Measurements from ENCODE around the gene GPR183. TPM values are rescaled to one million over a fixed set of nuclear protein-coding genes. Genes with fewer than 3 reads are reported as not detected.

GPR183 gene, protein sequence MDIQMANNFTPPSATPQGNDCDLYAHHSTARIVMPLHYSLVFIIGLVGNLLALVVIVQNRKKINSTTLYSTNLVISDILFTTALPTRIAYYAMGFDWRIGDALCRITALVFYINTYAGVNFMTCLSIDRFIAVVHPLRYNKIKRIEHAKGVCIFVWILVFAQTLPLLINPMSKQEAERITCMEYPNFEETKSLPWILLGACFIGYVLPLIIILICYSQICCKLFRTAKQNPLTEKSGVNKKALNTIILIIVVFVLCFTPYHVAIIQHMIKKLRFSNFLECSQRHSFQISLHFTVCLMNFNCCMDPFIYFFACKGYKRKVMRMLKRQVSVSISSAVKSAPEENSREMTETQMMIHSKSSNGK
- 10 to 100 TPM; 37.4 to 38.8 TPM for total RNA-seq

- Mint-ChIP-seq H3K27me3 (ENCODE audit: low read depth) (no peaks in the 10 kb centered on the region), H3K36me3 (ENCODE audit: low read depth) (peaks cover 42% of the 10 kb centered on the region), H3K4me1 (ENCODE audit: low read depth) (peaks cover 73% of the 10 kb centered on the region), H3K9me3 (no peaks in the 10 kb centered on the region), H3K4me3 (peak within 1 kb of the TSS; percentile 93), H3K27ac (peak within 1 kb of the TSS; percentile 99)
- CTCF ChIA-PET: interaction anchor here (0.7 to 6.4 kb wide), 8 partner anchors 16 to 128 kb away, joined by 3 to 59 read pairs (median 4); no protein-coding TSS in a partner anchor
- no peak for DNase-seq
- intact Hi-C loops (cut with micrococcal nuclease): loop anchor here (1.0 to 5.0 kb wide), 6 partner anchors 11 to 735 kb away; partner anchors contain the start of gene GPR18
Observed at GRCh38 chr13:99307247-99307646, at the start of gene GPR183. Gene GPR183, minus strand, starts transcription at chr13:99307399. Its CDS starts 11,254 bp downstream, at chr13:99296145.

- peaks cover 97% of the 10 kb centered on the region for H3K4me1 Mint-ChIP-seq (ENCODE audit: low read depth)
- DNase-seq: peak; percentile 70
- H3K9me3 Mint-ChIP-seq: no peaks in the 10 kb centered on the region
- peak overlapping the region; percentile 58 for H3K4me3 Mint-ChIP-seq
- intact Hi-C loops (cut with micrococcal nuclease): loop anchor here (1.0 to 5.0 kb wide), 18 partner anchors 11 to 784 kb away; partner anchors contain the start of genes GPR18 and UBAC2
- H3K36me3 Mint-ChIP-seq (ENCODE audit: low read depth): peaks cover 38% of the 10 kb centered on the region
- CTCF ChIA-PET: interaction anchor here (1.0 to 4.2 kb wide), 7 partner anchors 10 to 155 kb away, joined by 3 to 20 read pairs (median 6); no protein-coding TSS in a partner anchor
- H3K27me3 Mint-ChIP-seq (ENCODE audit: low read depth): no peaks in the 10 kb centered on the region
- peak overlapping the region; percentile 93 for H3K27ac Mint-ChIP-seq
Observed at GRCh38 chr13:99356262-99357091, 49.3 kb upstream of the GPR183 start.

GRCh38 chr13:99356012-99356261 is 48.7 kb upstream of the GPR183 start:
- peak overlapping the region; percentile 58 for H3K4me3 Mint-ChIP-seq
- DNase-seq: no peak
- intact Hi-C loops (cut with micrococcal nuclease): loop anchor here (2.0 to 5.0 kb wide), 8 partner anchors 41 to 784 kb away; partner anchors contain the start of gene UBAC2
- no peaks in the 10 kb centered on the region for H3K9me3 Mint-ChIP-seq
- H3K4me1 Mint-ChIP-seq (ENCODE audit: low read depth): peaks cover 95% of the 10 kb centered on the region
- peaks cover 36% of the 10 kb centered on the region for H3K36me3 Mint-ChIP-seq (ENCODE audit: low read depth)
- H3K27ac Mint-ChIP-seq: peak overlapping the region; percentile 93
- H3K27me3 Mint-ChIP-seq (ENCODE audit: low read depth): no peaks in the 10 kb centered on the region
- CTCF ChIA-PET: interaction anchor here (1.0 to 4.2 kb wide), 5 partner anchors 10 to 86 kb away, joined by 3 to 20 read pairs (median 6); no protein-coding TSS in a partner anchor

- Mint-ChIP-seq H3K9me3 (no peaks in the 10 kb centered on the region), H3K27me3 (ENCODE audit: low read depth) (no peaks in the 10 kb centered on the region), H3K36me3 (ENCODE audit: low read depth) (peaks cover 36% of the 10 kb centered on the region), H3K4me3 (no peak overlapping the region), H3K4me1 (ENCODE audit: low read depth) (peaks cover 95% of the 10 kb centered on the region), H3K27ac (peak overlapping the region; percentile 93)
- CTCF ChIA-PET: interaction anchor here (1.0 to 4.3 kb wide), 6 partner anchors 11 to 85 kb away, joined by 3 to 20 read pairs (median 8); no protein-coding TSS in a partner anchor
- DNase-seq: peak; percentile 38
- intact Hi-C loops (cut with micrococcal nuclease): loop anchor here (2.0 to 5.0 kb wide), 8 partner anchors 41 to 783 kb away; partner anchors contain the start of gene UBAC2
Observed at GRCh38 chr13:99355267-99356011, 48.2 kb upstream of the GPR183 start.

GRCh38 chr13:99354371-99354951 is 47.3 kb upstream of the GPR183 start:
- no peaks in the 10 kb centered on the region for H3K9me3 Mint-ChIP-seq
- H3K27ac Mint-ChIP-seq: peak overlapping the region; percentile 62
- H3K4me1 Mint-ChIP-seq (ENCODE audit: low read depth): peaks cover 87% of the 10 kb centered on the region
- peaks cover 33% of the 10 kb centered on the region for H3K36me3 Mint-ChIP-seq (ENCODE audit: low read depth)
- CTCF ChIA-PET: interaction anchor here (0.6 to 4.3 kb wide), 6 partner anchors 12 to 215 kb away, joined by 3 to 20 read pairs (median 12); no protein-coding TSS in a partner anchor
- no peaks in the 10 kb centered on the region for H3K27me3 Mint-ChIP-seq (ENCODE audit: low read depth)
- H3K4me3 Mint-ChIP-seq: no peak overlapping the region
- intact Hi-C loops (cut with micrococcal nuclease): no loop called here
- peak; percentile 48 for DNase-seq

GRCh38 chr13:99353836-99354235 is 46.6 kb upstream of the GPR183 start:
- no peak overlapping the region for H3K27ac Mint-ChIP-seq
- peaks cover 83% of the 10 kb centered on the region for H3K4me1 Mint-ChIP-seq (ENCODE audit: low read depth)
- no peaks in the 10 kb centered on the region for H3K9me3 Mint-ChIP-seq
- peaks cover 36% of the 10 kb centered on the region for H3K36me3 Mint-ChIP-seq (ENCODE audit: low read depth)
- peak overlapping the region; percentile 7 for H3K4me3 Mint-ChIP-seq
- CTCF ChIA-PET: interaction anchor here (0.6 to 4.3 kb wide), 9 partner anchors 12 to 216 kb away, joined by 3 to 20 read pairs (median 10); no protein-coding TSS in a partner anchor
- intact Hi-C loops (cut with micrococcal nuclease): loop anchor here (2.0 kb wide), 1 partner anchor 17 kb away; no protein-coding TSS in a partner anchor
- H3K27me3 Mint-ChIP-seq (ENCODE audit: low read depth): no peaks in the 10 kb centered on the region
- no peak for DNase-seq

- Mint-ChIP-seq H3K27me3 (ENCODE audit: low read depth) (no peaks in the 10 kb centered on the region), H3K36me3 (ENCODE audit: low read depth) (peaks cover 37% of the 10 kb centered on the region), H3K9me3 (no peaks in the 10 kb centered on the region), H3K4me1 (ENCODE audit: low read depth) (peaks cover 84% of the 10 kb centered on the region), H3K27ac (peak overlapping the region; percentile 10), H3K4me3 (no peak overlapping the region)
- DNase-seq: no peak
- intact Hi-C loops (cut with micrococcal nuclease): loop anchor here (2.0 kb wide), 1 partner anchor 16 kb away; no protein-coding TSS in a partner anchor
- CTCF ChIA-PET: interaction anchor here (0.6 to 4.3 kb wide), 15 partner anchors 9 to 87 kb away, joined by 3 to 19 read pairs (median 3); no protein-coding TSS in a partner anchor
Observed at GRCh38 chr13:99353246-99353600, 46.0 kb upstream of the GPR183 start.

DNA sequence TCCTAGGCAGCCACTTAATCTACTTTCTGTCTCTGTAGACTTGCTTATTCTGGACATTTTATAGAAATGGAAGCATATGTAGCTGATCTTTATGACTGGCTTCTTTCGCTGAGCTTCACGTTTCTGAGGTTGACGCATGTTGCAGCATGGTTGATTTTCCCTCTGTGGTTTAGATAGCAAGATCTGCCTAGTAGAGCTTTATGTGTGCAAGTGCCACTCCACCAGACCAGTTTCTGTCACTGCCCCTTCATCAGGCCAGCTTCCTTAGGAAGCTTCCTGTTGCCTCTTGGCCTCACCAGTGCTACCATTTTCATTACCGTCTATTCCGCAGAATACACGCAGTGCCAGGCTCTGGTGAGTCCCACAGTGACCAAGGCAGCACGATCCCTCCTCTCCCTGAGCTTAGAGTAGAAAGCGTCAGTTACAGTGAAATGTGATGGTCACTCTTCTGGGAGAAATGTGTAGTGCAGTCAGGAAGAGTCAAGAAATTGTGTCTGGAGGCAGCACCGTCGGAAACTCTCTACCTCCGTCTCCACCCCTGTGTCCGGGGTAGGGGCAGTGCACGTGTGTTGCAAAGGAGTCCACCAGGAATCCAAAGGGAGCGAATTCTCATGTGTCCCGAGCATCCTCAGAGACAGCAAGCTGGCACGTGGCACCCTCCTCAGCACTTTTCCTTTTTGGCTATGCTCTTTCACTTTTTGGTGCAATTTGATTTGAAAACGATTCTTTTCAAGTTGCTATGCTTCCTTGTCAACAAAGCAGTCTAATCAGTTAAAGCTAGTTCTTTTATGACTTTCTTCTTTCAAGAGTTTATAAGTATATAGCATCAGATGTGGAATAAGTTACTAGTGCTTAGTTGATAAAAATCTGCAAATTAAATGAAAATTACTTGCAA is 45.4 kb upstream of the GPR183 start:
- H3K27me3 Mint-ChIP-seq (ENCODE audit: low read depth): no peaks in the 10 kb centered on the region
- H3K27ac Mint-ChIP-seq: peak overlapping the region; percentile 68
- peak; percentile 64 for DNase-seq
- peaks cover 36% of the 10 kb centered on the region for H3K36me3 Mint-ChIP-seq (ENCODE audit: low read depth)
- peaks cover 84% of the 10 kb centered on the region for H3K4me1 Mint-ChIP-seq (ENCODE audit: low read depth)
- intact Hi-C loops (cut with micrococcal nuclease): loop anchor here (2.0 kb wide), 1 partner anchor 16 kb away; no protein-coding TSS in a partner anchor
- CTCF ChIA-PET: interaction anchor here (0.6 to 4.3 kb wide), 23 partner anchors 9 to 176 kb away, joined by 3 to 19 read pairs (median 3); no protein-coding TSS in a partner anchor
- no peaks in the 10 kb centered on the region for H3K9me3 Mint-ChIP-seq
- H3K4me3 Mint-ChIP-seq: peak overlapping the region; percentile 54

DNA sequence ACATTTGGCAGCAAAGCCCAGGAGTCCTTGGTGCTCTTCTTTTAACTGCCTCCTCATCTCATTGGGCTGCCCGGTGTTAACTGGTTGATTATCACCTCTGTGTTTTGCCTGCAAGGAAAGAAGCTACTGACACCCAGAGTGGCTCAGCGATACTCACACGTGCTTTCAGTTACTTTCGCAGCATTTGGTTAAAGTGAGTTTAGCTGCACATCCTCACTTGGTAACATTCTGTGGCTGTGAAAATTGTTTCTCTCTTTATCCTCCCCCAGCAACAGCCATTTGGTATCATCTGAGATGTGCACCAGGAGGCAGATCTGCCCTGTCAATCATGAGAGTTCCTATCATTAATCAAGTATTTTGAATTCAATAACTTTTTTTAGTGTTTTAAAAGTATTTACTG is 44.6 kb upstream of the GPR183 start:
- H3K4me1 Mint-ChIP-seq (ENCODE audit: low read depth): peaks cover 84% of the 10 kb centered on the region
- H3K9me3 Mint-ChIP-seq: no peaks in the 10 kb centered on the region
- H3K27ac Mint-ChIP-seq: peak overlapping the region; percentile 68
- H3K4me3 Mint-ChIP-seq: no peak overlapping the region
- intact Hi-C loops (cut with micrococcal nuclease): loop anchor here (1.0 to 2.0 kb wide), 5 partner anchors 11 to 82 kb away; no protein-coding TSS in a partner anchor
- DNase-seq: peak; percentile 73
- peaks cover 38% of the 10 kb centered on the region for H3K36me3 Mint-ChIP-seq (ENCODE audit: low read depth)
- CTCF ChIA-PET: interaction anchor here (0.6 to 4.3 kb wide), 19 partner anchors 10 to 175 kb away, joined by 3 to 19 read pairs (median 3); no protein-coding TSS in a partner anchor
- H3K27me3 Mint-ChIP-seq (ENCODE audit: low read depth): no peaks in the 10 kb centered on the region

GRCh38 chr13:99350191-99350590 is 43.0 kb upstream of the GPR183 start:
- H3K36me3 Mint-ChIP-seq (ENCODE audit: low read depth): peaks cover 39% of the 10 kb centered on the region
- H3K27ac Mint-ChIP-seq: no peak overlapping the region
- peaks cover 78% of the 10 kb centered on the region for H3K4me1 Mint-ChIP-seq (ENCODE audit: low read depth)
- no peaks in the 10 kb centered on the region for H3K9me3 Mint-ChIP-seq
- intact Hi-C loops (cut with micrococcal nuclease): no loop called here
- no peaks in the 10 kb centered on the region for H3K27me3 Mint-ChIP-seq (ENCODE audit: low read depth)
- CTCF ChIA-PET: interaction anchor here (2.8 kb wide), 1 partner anchor 80 kb away, joined by 10 read pairs; no protein-coding TSS in a partner anchor
- DNase-seq: no peak
- no peak overlapping the region for H3K4me3 Mint-ChIP-seq

Measured in activated naive CD4-positive, alpha-beta T cell treated with anti-CD3 and anti-CD28 coated beads for 36 hours (primary cell).